Right forelimb (tissue), 1 donor: Measurements from ENCODE around the gene FAM241A.
"Not testable (repeated sequence)": the region's sequence is repeated elsewhere in the genome, so short reads cannot be mapped to it uniquely, and the experiment has no call there.

Experiments used
- DNase-seq: peaks from one replicate; pipeline ENCODE4 v3.0.0-alpha.2; 2018

The FAM241A gene

DNA sequence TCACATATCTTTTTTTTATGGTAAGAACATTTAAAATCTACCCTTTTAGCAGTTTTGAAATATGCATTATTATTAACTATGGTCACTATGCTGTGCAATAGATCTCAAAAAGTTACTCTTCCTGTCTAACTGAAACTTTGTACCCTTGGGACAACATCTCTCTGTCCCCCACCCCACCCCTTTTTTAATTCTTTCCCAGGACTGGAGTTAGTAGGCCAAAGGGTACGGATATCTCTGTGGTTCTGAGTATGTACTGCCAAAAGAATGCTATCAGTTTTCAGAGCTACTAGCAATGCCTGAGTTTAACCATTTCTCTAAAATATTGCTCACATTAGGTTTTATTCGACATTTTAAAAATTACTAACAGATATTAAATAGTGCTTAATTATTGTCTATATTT lies 4.7 kb upstream of the FAM241A start:
- no peak for DNase-seq

DNA sequence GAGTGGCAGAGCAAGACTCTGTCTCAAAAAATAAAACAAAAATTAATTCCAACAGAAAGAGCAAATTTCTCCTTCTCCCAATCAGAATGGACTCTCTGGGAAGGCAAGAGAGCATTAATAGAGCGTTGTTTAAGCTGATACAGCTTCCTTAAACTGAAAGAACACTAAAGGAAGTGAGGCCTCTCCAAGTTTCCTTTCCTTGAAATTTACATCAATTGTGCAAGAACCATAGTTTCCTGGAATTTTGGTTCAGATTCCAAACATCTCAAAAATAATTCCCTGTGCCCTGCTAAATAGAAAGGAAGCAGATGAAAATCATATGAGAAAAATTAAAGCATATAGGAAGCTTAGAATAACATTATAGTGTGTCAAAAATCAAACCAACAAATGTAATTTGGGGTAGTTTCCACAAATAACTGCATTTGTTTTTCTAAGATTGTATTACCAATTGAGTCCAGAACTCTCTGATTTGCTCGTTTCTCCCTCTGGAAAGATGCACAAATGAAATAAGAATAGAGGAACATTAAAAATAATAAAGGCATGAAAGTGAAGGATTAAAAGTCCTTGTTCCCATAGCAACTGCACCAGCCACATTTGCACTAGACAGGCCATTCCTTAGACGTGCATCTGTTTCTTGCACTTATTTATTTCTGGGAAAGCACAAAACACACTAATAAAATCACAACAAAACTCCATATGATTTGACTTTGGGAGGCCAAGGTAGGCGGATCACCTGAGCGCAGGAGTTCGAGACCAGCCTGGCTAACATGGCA lies 3.7 kb upstream of the FAM241A start:
- no peak for DNase-seq

DNA sequence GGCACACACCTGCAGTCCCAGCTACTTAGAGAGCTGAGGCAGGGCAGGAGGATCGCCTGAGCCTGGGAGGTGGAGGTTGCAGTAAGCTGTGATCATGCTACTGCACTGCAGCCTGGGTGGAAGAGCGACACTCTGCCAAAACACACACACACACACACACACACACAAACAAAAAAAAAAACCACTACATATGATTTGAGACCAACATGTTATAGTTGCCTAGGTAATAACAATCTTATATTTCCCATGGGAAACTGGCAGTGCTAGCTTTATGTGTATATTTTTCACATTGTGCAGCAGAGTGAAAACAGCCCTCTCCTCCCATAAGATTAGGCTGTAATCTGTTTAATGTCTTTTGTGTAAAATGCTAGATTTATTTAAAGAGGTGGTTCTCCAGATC lies 3.1 kb upstream of the FAM241A start:
- DNase-seq: no peak

DNA sequence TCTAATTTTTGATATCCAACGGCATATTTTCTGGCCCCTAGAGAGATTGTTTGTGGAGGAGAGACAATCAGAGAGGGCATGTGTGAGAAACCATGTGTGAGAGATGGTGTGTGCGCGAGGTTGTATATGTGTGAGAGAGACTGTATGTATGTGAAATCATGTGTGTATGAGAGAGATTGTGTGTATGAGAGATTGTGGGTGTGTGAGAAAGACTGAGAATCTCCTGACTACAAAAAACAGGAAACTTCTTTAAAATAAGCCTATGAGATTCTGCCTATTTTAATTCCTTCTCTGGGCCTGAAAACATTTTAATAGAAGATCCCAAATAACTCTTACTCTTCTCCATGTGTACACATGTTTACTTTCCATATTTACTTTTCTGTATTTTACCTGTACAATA lies 1.5 kb upstream of the FAM241A start:
- DNase-seq: no peak

DNA sequence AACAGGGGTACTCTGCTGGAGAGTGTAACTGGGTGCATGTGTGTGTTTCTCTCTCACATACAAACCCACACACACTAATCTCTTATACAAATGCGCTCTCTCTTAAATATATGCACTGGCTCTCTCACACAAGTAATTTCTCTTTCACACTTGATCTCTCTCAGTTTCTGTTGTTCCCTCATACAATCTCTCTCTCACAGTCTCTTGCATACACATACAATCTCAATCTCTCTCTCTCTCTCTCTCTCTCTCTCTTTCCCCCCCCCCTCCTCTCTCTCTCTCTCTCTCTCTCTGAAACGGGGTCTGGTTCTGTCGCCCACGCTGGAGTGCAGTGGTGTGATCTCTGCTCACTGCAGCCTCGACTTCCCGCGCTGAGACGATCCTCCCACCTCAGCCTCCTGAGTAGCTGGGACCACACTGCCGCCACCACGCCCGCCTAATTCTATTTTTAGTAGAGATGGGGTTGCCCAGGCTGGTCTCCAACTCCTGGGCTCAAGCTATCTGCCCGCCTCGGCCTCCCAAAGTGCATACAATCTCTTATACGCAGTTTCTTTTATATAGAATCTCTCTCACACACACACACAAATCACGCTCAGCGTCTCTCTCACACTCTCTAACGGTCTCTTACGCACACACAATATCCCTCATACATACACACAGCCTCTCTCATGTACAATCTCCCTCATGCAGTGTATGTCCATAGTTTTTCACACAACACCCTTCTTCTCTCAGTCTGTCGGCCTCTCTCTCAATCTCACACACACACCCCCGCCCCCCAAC lies 518 bp upstream of the FAM241A start:
- no peak for DNase-seq

DNA sequence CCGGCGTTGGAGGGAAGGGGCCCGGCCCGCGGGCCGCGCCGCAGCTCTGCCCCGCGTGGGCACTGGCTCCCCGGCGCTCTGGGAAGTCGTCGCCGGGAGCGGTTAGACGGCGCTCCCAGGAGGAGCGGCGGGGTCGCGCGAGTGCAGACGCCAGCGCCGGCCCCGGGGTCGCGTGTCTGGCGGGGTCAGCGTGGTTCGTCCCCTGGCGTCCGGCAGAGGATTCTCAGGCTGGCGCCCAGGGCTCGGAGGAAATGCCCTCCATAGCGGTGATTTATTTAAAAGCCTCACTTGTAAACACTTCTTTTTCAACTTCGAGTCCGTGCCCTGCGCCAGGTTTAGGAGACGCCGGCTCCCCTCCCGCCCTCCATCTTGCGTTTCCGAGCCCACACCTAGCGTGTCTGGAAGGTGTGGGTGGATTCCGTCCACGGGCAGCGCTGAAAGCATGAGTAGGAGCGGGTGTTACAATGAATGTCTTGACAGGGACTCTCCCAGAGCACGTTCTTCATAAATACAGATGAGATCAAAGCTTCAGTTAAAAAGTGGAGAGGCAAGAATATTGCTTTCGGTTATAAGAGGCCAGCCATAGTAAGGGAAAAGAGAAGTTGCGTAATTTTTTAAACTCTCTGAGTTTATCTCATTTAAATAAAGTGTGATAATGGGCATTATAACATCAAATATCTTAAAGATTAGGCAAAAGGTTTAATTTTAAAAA lies 692 bp downstream of the FAM241A start:
- peak; percentile 69 for DNase-seq

DNA sequence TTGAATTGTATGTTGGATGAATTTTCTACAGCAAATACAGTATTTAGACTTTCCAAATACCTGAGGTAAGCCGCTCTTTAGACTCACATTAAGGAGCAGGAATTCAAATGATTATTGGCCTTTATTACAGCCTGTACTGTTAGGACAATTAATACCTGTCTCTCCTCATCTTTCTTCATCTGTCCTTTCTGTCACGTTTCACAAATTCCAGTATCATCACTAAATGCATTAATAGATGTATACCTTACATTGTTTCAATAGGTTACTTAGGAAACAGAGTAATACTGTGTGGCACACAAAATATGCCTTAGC lies 1.2 kb downstream of the FAM241A start:
- DNase-seq: no peak

DNA sequence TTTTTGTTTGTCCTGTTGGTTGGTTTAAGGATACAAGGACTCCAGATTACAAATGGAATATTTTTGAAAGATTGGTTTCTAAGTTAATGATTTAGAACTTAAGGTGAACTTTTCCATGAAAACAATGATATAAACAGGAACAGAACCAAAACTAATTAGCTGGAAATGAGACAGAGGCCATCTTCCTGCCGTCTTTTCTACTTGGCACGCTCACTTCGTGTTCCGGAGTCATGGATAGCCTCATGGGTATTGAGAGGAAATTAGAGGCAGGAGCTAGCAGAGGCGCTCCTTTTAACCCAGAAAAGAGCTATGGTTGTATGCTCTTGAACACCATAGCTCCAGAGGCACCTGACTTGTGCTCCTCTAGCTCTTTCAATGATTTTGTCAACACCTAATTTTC lies 2.4 kb downstream of the FAM241A start:
- DNase-seq: no peak

DNA sequence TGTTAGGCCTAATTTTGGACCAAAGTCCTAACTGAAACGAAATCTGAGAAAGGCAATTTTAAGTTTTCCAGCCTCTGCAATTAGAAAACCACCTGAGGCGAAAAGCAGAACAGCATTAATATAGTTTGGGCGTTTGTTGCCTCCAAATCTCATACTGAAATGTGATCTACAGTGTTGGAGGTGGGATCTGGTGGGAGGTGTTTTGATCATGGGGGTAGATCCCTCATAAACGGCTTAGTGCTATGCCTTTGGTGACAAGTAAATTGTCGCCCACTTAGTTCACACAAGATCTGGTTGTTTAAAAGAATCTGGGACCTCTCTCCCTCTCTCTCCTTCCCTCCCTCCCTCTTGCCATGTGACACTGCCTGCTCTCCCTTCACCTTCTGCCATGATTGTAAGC lies 5.7 kb downstream of the FAM241A start:
- DNase-seq: no peak

DNA sequence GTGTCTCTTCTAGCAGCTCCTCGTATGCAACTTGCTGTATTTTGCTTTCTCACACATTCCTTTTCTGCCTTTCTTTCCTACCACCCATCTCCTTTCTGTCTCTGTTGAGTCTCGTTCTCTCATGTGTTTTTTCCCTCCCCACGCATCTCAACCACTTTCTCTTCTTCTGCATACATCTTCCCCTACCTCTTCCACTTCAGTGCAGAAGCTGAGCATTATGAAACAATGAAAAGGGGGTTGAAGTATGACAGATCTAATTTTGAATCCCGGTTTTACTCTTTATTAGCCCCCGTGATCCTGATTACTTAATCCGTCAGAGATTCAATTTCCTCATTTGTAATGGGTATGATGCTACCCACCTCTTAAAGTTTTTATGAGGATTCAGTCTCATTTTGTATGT lies 7.3 kb downstream of the FAM241A start:
- no peak for DNase-seq

DNA sequence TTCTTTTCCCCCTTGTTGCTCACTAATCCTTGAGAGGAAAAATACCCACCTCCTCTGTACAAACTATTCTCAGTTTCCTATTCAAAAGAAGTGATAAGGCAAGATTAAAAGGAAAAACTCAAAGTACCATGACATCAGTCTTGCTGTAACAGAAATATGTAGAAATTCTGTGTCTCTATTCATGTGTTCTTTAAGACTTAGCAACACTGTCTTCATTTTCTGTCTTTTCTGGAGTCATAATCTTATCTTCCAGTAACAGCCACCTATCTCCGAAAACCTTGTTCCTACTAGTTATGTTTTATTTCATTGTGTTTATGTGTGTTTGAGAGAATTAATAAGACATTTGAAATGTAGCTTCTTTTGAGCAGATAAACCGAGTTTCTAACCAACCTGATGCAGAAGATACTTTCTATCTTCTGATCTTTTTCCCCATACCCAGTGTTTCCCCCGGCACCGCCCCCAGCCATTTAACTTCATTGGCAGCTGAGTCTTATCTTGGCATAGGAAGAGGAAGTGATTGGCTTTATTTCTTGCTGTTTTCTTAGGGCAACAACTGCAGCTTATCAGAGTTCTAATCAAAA lies 8.0 kb downstream of the FAM241A start:
- no peak for DNase-seq

DNA sequence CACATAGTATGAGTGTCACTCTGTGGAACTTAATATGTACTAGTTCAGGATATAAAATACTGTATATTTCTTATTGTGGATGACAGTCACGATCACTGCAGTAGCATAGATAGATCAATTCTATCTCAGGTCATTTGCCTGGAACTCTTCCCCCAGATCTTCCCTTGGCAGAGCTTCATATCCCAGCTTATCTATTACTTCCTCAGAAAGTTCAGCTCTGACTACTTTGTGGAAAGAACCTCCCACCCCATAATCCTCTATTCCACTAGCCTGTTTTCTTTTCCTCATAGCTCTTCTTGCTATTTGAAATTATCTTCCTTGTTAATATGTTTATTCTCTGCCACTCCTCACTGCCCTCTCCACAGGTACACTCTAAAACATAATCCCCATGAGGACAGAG lies 10.9 kb downstream of the FAM241A start:
- no peak for DNase-seq

DNA sequence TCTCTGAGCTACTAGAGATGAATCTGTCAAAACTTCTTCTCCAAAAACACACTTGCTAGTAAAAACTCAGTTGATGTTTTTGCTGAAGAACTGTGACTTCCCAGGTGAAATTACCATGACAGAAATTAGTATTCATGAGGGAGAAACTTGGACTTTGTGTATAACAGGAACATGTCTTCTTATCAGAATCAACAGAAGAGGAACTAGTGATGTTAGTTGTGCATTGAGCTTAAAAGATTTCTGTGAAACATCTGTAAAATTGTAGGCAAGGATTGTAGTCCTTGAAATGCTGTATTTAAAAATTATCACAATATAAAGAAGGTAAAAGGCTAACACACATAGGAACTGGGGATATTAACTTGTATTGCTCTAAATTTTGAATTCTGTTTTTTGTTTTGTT lies 11.3 kb downstream of the FAM241A start:
- no peak for DNase-seq

DNA sequence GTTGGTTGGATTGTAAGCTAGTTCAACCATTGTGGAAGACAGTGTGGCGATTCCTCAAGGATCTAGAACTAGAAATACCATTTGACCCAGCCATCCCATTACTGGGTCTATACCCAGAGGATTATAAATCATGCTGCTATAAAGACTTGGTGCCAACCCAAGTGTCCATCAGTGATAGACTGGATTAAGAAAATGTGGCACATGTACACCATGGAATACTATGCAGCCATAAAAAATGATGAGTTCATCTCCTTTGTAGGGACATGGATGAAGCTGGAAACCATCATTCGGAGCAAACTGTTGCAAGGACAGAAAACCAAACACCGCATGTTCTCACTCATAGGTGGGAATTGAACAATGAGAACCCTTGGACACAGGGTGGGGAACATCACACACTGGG lies 18.5 kb downstream of the FAM241A start:
- not testable (repeated sequence) for DNase-seq

DNA sequence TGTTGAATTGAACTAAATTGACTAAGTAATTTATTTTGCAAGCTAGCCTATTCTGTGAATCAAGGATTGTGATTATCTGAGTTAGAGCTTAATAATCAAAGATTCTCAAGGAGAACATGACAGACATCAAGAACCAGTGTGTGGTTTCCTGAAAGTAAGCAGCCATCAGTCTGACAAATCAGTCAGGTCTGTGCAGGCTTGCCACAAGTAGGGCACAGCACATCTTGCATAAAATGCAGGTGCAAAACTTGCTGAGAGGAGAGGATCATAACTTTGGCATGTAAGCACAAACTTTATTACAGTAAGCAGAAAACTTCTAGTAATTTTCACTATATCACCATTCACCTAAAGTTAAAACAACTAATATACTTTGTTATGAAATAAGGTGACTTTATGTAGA lies 22.5 kb downstream of the FAM241A start:
- no peak for DNase-seq

DNA sequence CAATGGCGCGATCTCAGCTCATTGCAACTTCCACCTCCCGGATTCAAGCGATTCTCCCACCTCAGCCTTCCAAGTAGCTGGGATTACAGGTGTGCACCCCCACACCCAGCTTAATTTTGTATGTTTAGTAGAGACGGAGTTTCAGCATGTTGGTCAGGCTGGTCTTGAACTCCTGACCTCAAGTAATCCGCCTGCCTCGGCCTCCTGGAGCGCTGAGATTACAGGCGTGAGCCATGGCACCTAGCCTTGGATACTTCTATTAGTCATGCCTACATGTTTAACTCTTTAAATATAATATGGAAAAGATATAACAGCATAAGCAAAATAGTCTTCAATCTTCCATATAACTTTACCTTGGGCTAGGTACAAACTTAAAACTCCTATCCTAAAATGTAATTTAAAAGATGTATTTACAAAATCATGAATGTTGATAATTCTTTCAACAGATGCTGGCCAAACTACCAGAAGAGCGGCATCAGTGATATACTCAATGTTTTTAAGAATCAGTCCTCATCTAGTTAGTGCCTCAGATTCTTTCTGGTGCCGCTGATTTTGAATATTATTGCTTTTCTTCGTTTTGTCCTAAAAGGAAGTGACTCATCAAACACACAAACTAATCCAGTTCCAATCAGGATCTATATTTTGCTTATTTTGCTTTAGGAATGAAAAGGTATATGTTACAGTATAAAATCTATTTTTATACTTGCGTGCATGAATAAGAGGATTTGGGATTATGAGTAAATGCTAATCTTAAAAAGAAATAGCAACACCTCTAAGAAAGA lies 23.7 kb downstream of the FAM241A start:
- DNase-seq: no peak

DNA sequence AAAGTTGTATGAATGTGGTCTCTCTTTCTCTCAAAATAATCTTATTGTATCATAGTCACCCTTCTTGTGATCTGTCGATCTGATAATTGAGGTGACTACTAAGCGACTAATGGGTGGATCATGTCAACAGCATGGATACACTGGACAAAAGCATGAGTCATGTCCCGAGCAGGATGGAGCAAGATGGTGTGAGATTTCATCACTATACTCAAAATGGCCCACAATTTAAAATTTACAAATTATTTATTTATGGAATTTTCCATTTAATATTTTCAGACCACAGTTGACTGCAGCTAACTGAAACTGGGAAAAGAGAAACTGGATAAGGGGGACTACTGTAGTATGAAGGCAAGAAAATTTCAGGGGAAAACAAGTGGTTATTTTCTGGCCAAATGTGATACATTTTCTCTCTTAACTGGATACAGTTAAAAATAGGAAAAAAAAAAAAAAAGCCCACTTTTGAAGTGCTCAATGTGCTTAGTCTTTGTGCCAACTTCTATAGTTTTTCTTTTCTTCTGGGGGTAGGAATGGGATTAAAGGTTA lies 25.3 kb downstream of the FAM241A start:
- DNase-seq: no peak

DNA sequence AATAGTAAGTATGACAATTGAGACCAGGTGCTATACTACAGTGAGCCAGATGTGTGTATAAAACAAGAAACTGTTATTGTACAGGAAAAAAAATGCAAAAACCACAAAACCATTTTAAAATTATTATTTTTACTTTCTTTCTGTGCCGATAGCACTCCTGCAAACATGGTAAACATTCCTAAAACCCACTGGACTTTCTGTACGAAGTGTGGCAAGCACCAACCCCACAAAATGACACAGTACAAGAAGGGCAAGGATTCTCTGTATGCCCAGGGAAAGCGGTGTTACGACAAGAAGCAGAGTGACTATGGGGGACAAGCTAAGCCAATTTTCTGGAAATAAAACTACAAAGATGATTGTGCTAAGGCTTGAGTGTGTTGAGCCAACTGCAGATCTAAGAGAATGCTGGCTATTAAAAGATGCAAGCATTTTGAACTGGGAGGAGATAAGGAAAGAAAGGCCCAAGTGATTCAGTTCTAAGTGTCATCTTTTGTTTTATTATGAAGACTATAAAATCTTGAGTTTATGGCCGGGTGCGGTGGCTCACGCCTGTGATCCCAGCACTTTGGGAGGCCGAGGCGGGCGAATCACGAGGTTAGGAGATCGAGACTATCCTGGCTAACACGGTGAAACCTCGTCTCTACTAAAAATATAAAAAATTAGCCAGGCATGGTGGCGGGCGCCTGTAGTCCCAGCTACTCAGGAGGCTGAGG lies 26.0 kb downstream of the FAM241A start:
- DNase-seq: not testable (repeated sequence)

DNA sequence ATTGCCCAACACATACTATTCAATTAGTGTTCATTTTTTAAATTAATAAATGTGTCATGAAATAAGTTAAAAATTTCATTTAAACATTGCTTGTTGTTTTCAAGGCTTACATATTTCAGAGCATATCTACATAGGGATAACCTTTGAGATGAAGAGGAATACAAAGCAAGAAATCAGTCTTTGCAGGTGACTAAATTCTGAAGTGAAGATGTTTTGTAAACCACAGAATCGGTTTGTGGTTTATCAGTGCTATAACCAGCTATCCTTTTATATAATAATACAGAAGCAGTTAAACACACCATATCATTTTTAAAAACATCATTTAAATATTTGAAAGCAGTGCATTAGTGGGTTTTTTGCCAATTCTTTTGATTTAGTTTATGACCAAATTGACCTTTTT lies 26.9 kb downstream of the FAM241A start:
- no peak for DNase-seq

DNA sequence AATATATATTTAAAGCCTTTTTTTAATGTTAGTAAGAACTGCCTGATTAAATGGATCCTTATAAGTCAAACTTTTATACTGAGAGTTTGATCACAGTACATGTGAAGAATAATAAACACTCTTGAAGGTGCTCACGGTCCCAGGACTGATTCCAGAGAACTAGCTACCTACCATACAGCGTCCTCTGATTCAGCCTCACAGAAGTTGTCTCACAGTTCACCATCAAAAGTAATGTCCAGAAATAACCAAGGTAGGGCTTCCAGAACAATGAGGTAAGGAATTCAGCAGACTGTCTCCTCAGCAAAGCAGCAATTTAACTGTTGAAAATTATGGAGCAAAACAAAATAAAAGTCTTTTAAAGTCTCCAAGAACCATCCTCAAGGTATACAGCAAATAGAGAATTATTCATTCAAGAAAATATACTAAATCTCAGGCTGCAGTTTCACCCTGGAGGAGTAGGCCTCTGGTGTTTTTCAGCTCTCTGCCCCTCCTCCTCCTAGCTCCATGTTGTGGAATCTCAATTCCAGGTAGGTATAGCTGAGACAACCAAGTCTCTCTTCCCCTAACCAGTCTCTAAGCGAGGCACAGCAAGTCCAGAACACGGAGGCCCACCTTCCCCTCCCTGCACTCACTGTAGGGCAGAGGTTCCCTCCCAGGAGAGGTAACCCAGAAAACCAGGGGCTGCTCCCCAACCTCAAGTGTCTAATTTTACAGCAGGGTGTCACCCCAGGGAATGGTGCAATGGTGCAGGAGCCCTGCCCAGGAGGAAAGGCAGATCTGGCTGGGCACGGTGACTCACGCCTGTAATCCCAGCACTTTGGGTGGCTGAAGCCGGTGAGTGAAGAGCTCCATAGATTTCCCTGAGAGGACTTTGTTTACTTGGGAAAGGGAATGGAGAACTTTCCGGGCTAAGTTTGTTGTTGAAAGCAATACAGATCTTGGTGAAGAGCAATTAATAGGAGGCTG lies 28.6 kb downstream of the FAM241A start:
- no peak for DNase-seq

DNA sequence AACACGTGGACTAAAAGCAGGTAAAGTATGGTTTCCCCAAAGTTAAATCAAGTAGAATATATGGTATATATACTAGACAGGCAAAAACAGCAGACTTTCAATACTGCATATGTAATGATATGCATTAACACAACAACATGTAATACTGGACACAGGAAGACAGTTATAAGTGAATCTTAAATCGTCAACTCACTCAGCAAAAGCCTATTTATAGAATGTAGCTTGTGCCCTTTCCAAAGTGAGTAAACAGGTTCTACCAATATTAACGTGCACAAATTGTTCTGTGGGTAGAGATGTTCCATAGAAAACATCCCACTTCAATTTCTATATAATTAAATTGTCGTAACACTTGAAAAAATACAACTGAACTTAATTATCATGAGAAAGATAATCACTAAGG lies 30.6 kb downstream of the FAM241A start:
- no peak for DNase-seq
